Mesendoderm (in vitro differentiated cells): Measurements from ENCODE around the gene SSUH2.

ENCODE experiments used
- DNase-seq: peaks from one replicate; pipeline ENCODE4 v3.0.0; 2013
- H2AK5ac ChIP-seq: 2 replicates; pipeline ENCODE4 v1.6.1; 2013; ENCODE audit warnings: low read length, inconsistent platforms
- H2BK120ac ChIP-seq: 2 replicates; pipeline ENCODE4 v1.6.1; 2013; ENCODE audit warnings: low read depth, mild to moderate bottlenecking, low read length, moderate library complexity, mixed read lengths
- H2BK15ac ChIP-seq: replicated peaks from 2 replicates; pipeline ENCODE4 v1.6.1; 2013; ENCODE audit warnings: low read depth, mild to moderate bottlenecking, moderate library complexity
- H2BK5ac ChIP-seq: 2 replicates; pipeline ENCODE4 v1.6.1; 2013; ENCODE audit warnings: low read length, inconsistent platforms
- H3K18ac ChIP-seq: 2 replicates; pipeline ENCODE4 v1.6.1; 2013; ENCODE audit warnings: mild to moderate bottlenecking, low read length, mixed read lengths
- H3K23ac ChIP-seq: one replicate; pipeline ENCODE4 v1.6.1; 2013; ENCODE audit warnings: low read length
- H3K27ac ChIP-seq: 2 replicates; pipeline ENCODE4 v1.5.1; 2013; ENCODE audit warnings: low read depth, mild to moderate bottlenecking, inconsistent platforms, low read length, moderate library complexity
- H3K27me3 ChIP-seq: 2 replicates; pipeline ENCODE4 v1.6.1; 2013; ENCODE audit warnings: low read length, control low read depth, mild to moderate bottlenecking, inconsistent platforms; ENCODE audit not compliant: insufficient read depth, poor library complexity
- H3K36me3 ChIP-seq: 2 replicates; pipeline ENCODE4 v1.6.1; 2013; ENCODE audit warnings: low read length, inconsistent platforms; ENCODE audit not compliant: control insufficient read depth, insufficient read depth
- H3K4ac ChIP-seq: one replicate; pipeline ENCODE4 v1.6.1; 2013; ENCODE audit warnings: low read depth, mild to moderate bottlenecking, low read length, moderate library complexity
- H3K4me1 ChIP-seq: 2 replicates; pipeline ENCODE4 v1.6.1; 2013; ENCODE audit warnings: low read depth, low read length, inconsistent platforms; ENCODE audit not compliant: control insufficient read depth
- H3K4me2 ChIP-seq: 2 replicates; pipeline ENCODE4 v1.6.1; 2013; ENCODE audit warnings: low read length
- H3K4me3 ChIP-seq: 2 replicates; pipeline ENCODE4 v1.5.1; 2013; ENCODE audit warnings: mild to moderate bottlenecking, low read length
- H3K56ac ChIP-seq: one replicate; pipeline ENCODE4 v1.6.1; 2013; ENCODE audit warnings: low read length
- H3K79me1 ChIP-seq: 2 replicates; pipeline ENCODE4 v1.6.1; 2013; ENCODE audit warnings: low read length, inconsistent platforms
- H3K79me2 ChIP-seq: 2 replicates; pipeline ENCODE4 v1.6.1; 2013; ENCODE audit warnings: mild to moderate bottlenecking, low read length; ENCODE audit not compliant: control insufficient read depth, insufficient read depth
- H3K9ac ChIP-seq: 2 replicates; pipeline ENCODE4 v1.6.1; 2013; ENCODE audit warnings: low read length, inconsistent platforms
- H4K5ac ChIP-seq: one replicate; pipeline ENCODE4 v1.6.1; 2013; ENCODE audit warnings: low read length
- H4K8ac ChIP-seq: one replicate; pipeline ENCODE4 v1.6.1; 2013; ENCODE audit warnings: low read depth, mild to moderate bottlenecking, control low read depth, low read length, moderate library complexity
- whole genome bisulfite sequencing: extraction: QIAGEN DNeasy Blood & Tissue Kit; methylation state at CpG from one replicate; pipeline ENCODE4 v1.1.7; 2013; ENCODE audit warnings: low lambda C conversion rate, missing lambda C conversion rate; ENCODE audit not compliant: insufficient coverage; ENCODE audit errors: extremely low coverage; 5-methylcytosine and 5-hydroxymethylcytosine counted together

Gene SSUH2

DNA sequence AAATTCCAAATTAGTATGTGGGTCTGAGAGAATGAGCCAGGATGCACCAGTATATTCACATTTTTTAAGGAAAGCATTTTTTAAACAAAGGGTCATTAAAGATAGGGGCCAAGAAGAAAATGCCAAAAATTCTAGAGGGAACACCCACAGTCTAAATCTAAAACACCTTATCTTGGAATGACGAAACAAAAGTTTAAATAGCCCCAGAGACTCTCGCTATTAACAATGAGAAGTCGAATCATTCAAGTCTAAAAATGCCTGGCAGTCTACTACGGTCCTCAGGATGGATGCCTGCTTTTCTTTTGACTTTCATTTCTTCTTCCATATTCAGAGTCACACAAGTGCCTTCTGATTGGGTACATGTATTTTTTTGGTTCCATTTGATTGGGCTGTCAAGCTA lies 66.3 kb downstream of the SSUH2 start:
- Histone ChIP-seq H3K27ac (no peak overlapping the region), H3K79me1 (no peaks in the 10 kb centered on the region), H2BK5ac (no peak overlapping the region), H3K23ac (no peak overlapping the region), H4K5ac (no peak overlapping the region), H3K4me3 (no peak overlapping the region), H3K18ac (no peak overlapping the region), H2AK5ac (no peak overlapping the region), H3K79me2 (no peaks in the 10 kb centered on the region), H3K56ac (no peak overlapping the region), H3K4me2 (no peak overlapping the region), H3K36me3 (no peaks in the 10 kb centered on the region), H3K27me3 (no peaks in the 10 kb centered on the region), H3K9ac (no peak overlapping the region), H2BK120ac (no peak overlapping the region), H4K8ac (no peak overlapping the region), H3K4me1 (no peaks in the 10 kb centered on the region), H3K4ac (no peak overlapping the region), H2BK15ac (no peak overlapping the region)
- no peak for DNase-seq
- WGBS: no CpG with 5 or more reads among the region's 4 CpGs

DNA sequence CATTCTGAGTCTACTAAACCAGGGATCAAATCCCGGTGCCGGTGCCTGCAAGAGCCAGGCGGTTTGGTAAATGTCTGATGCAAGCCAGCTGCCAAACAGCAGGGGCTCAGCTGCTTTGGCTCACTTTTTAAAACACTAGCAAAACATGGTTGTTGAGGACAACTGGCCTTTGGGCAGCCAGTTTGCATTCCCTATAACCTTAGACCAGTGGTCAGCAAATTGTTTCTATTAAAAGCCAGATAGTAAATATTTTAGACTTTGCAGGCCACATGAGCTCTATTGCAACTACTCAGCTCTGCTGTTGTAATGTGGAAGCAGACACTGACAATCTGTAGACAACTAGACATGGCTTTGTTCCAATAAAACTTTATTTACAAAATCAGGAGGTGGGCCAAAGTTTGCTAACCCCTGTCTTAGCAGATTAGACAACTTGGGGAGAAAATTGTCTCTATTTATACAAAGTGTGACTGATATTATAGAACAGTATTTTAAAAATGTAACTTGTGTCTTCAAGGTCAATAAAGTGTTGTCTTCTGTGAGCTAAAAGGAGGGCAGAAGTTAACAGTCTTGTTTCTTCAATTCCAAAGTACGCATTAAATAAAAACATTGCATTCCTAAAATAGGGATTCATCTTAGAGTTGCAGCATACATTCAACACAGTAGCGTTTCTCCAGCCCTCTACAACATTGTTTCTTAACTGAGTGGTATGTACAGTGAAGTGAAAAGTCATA lies 67.6 kb downstream of the SSUH2 start:
- H3K4me3 ChIP-seq: no peak overlapping the region
- no peaks in the 10 kb centered on the region for H3K27me3 ChIP-seq
- no peak overlapping the region for H4K5ac ChIP-seq
- H3K79me2 ChIP-seq: no peaks in the 10 kb centered on the region
- no peak overlapping the region for H3K9ac ChIP-seq
- H2BK5ac ChIP-seq: no peak overlapping the region
- no peaks in the 10 kb centered on the region for H3K79me1 ChIP-seq
- H3K18ac ChIP-seq: no peak overlapping the region
- DNase-seq: no peak
- H3K27ac ChIP-seq: no peak overlapping the region
- H3K4me1 ChIP-seq: no peaks in the 10 kb centered on the region
- H3K23ac ChIP-seq: no peak overlapping the region
- no peak overlapping the region for H3K4me2 ChIP-seq
- H3K56ac ChIP-seq: no peak overlapping the region
- no peak overlapping the region for H4K8ac ChIP-seq
- no peak overlapping the region for H2BK120ac ChIP-seq
- H3K4ac ChIP-seq: no peak overlapping the region
- WGBS: no CpG with 5 or more reads among the region's 5 CpGs
- H2BK15ac ChIP-seq: no peak overlapping the region
- no peaks in the 10 kb centered on the region for H3K36me3 ChIP-seq
- no peak overlapping the region for H2AK5ac ChIP-seq

DNA sequence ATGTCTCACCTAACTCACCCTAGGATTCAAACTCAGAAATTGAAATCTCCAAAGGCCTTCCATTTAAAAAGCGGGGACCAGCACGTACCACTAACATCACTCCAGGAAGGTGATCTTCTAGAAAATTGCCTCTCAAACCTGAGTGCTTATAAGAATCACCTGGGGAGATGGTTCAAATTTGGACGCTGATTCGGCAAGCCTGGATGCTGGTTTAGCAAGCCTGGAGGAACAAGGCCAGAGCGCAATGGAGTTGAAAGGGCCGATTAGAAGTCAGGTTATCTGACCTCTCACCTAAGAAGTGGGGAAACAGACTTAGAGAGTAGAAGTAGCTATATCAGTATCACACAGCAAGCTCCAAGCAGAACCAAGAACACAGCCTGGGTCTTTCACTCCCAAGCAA lies 68.2 kb downstream of the SSUH2 start:
- H3K56ac ChIP-seq: no peak overlapping the region
- H3K4ac ChIP-seq: no peak overlapping the region
- H4K8ac ChIP-seq: no peak overlapping the region
- no peaks in the 10 kb centered on the region for H3K79me1 ChIP-seq
- WGBS: no CpG with 5 or more reads among the region's 6 CpGs
- no peaks in the 10 kb centered on the region for H3K36me3 ChIP-seq
- H3K27ac ChIP-seq: no peak overlapping the region
- H3K4me2 ChIP-seq: no peak overlapping the region
- H3K4me1 ChIP-seq: no peaks in the 10 kb centered on the region
- H3K4me3 ChIP-seq: no peak overlapping the region
- H2BK120ac ChIP-seq: no peak overlapping the region
- no peak overlapping the region for H3K23ac ChIP-seq
- H3K9ac ChIP-seq: no peak overlapping the region
- no peak overlapping the region for H2BK5ac ChIP-seq
- no peak for DNase-seq
- H2BK15ac ChIP-seq: no peak overlapping the region
- no peaks in the 10 kb centered on the region for H3K79me2 ChIP-seq
- no peak overlapping the region for H4K5ac ChIP-seq
- H3K18ac ChIP-seq: no peak overlapping the region
- H3K27me3 ChIP-seq: no peaks in the 10 kb centered on the region
- no peak overlapping the region for H2AK5ac ChIP-seq

DNA sequence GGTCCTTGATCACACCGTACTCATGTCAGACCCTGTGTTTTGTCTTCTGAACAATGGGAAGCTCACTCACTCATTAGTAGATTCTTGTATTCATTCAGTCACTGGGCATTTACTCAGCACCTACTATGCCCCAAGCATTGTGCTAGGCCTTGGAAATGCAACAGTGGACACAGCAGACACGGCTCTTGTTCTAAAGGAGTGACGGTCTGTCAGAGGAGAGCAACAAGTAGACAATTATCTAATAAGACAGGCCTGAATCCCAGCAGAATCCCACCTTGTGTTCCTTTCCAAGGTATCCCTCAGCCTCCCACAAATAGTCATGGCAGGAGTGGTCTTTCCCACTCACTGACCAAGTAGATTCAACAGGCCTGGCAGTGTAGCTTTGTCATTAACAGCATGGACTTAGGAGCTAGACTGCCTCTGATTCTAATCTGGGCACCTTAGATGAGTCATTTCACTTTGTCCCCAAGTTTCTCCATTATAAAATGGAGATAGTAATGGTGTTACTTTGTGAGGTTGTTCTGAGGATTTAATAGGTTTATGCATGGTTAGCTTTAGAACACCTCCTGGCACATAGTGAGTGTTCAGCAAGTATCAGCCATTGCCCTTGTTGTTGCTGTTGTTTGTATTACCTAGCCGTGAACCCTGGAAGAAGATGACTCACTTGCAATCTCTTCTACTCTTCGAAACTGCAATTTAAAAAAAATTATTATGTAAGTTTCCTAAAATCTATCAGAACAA lies 69.1 kb downstream of the SSUH2 start:
- Histone ChIP-seq H2BK5ac (no peak overlapping the region), H3K4me2 (no peak overlapping the region), H4K5ac (no peak overlapping the region), H3K4me3 (no peak overlapping the region), H2AK5ac (no peak overlapping the region), H3K27ac (no peak overlapping the region), H3K27me3 (no peaks in the 10 kb centered on the region), H3K23ac (no peak overlapping the region), H3K79me1 (no peaks in the 10 kb centered on the region), H3K9ac (no peak overlapping the region), H4K8ac (no peak overlapping the region), H2BK15ac (no peak overlapping the region), H3K4me1 (no peaks in the 10 kb centered on the region), H3K4ac (no peak overlapping the region), H3K79me2 (no peaks in the 10 kb centered on the region), H2BK120ac (no peak overlapping the region), H3K36me3 (no peaks in the 10 kb centered on the region), H3K56ac (no peak overlapping the region), H3K18ac (no peak overlapping the region)
- whole genome bisulfite sequencing: no CpG with 5 or more reads among the region's 5 CpGs
- DNase-seq: peak; percentile 19

DNA sequence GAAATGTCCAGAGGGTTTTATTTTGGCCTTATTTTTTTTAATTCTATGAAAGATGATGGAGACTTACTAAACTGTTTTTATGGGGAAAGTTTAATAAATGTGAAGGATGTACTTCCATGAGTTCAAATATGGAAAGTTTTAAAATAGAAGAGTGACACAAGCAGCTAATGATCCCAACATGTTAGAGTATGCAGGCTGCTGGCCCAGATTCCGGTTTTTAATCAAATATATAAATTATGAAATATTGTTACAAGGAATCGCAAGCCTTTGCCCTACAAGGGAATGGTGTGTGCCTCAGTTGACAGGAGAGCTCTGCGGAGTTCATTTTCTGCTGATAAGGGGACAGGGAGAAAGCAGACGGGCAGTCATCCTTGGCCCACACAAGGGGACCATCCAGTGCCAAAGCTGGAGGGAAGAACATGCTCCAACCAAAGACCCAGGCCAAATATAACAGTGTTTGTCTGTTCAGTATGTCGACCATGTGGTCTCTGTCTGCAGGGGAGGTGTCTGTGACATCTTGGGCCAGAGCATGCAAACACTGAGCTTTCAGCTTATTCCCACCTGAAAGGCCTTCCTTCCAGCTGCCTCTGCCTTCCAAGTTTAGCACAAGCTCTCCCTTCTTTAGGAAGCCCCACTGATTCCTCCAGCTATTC lies 69.8 kb downstream of the SSUH2 start:
- Histone ChIP-seq H3K4me1 (no peaks in the 10 kb centered on the region), H2BK120ac (no peak overlapping the region), H3K23ac (no peak overlapping the region), H3K4ac (no peak overlapping the region), H4K5ac (no peak overlapping the region), H3K56ac (no peak overlapping the region), H2BK15ac (no peak overlapping the region), H3K27ac (no peak overlapping the region), H3K27me3 (no peaks in the 10 kb centered on the region), H3K9ac (no peak overlapping the region), H3K4me3 (no peak overlapping the region), H3K4me2 (no peak overlapping the region), H3K36me3 (no peaks in the 10 kb centered on the region), H3K79me1 (no peaks in the 10 kb centered on the region), H3K79me2 (no peaks in the 10 kb centered on the region), H2AK5ac (no peak overlapping the region), H3K18ac (no peak overlapping the region), H2BK5ac (no peak overlapping the region), H4K8ac (no peak overlapping the region)
- no peak for DNase-seq
- no CpG with 5 or more reads among the region's 5 CpGs for WGBS
